Keratinocyte (primary cell): ENCODE data around the gene OR2A5. TPM values are rescaled to one million over a fixed set of nuclear protein-coding genes. Genes with fewer than 3 reads are reported as not detected.

Experiments used
- DNase-seq: peaks from one replicate; pipeline ENCODE4 v3.0.0-alpha.2; 2011; ENCODE audit warnings: low read depth, missing footprints, low spot score
- FAIRE-seq: peaks from 2 replicates; lab custom pipeline; 2011; peaks lifted over from hg19 to GRCh38; lab: Jason Lieb, UNC
- H2AFZ ChIP-seq: 2 replicates; pipeline ENCODE4 v1.6.0; 2012; ENCODE audit warnings: low read length, control low read depth, inconsistent platforms; ENCODE audit not compliant: control insufficient read depth
- H3K27ac ChIP-seq: 2 replicates; pipeline ENCODE4 v1.5.1; 2011; ENCODE audit warnings: low read length; ENCODE audit not compliant: control insufficient read depth, insufficient read depth
- H3K27me3 ChIP-seq: 3 replicates; pipeline ENCODE4 v1.6.0; 2011; ENCODE audit warnings: low read length; ENCODE audit not compliant: control insufficient read depth, insufficient read depth; ENCODE audit errors: extremely low read depth
- H3K36me3 ChIP-seq, 2 experiments: 2 replicates in 1 of 2; 3 replicates in 1 of 2; pipeline ENCODE4 v1.5.1; 2011; ENCODE audit warnings: low read length in 2 of 2, mild to moderate bottlenecking in 1 of 2; ENCODE audit not compliant: control insufficient read depth in 2 of 2, insufficient read depth in 2 of 2; ENCODE audit errors: extremely low read depth in 1 of 2
- H3K4me1 ChIP-seq: 3 replicates; pipeline ENCODE4 v1.5.1; 2011; ENCODE audit warnings: low read length; ENCODE audit not compliant: control insufficient read depth, insufficient read depth; ENCODE audit errors: extremely low read depth
- H3K4me2 ChIP-seq: 3 replicates; pipeline ENCODE4 v1.6.0; 2011; ENCODE audit warnings: low read depth, low read length; ENCODE audit not compliant: control insufficient read depth, insufficient read depth; ENCODE audit errors: extremely low read depth
- H3K4me3 ChIP-seq, 3 experiments: fragments of 200-600 bp in 1 of 3; sonication (generic) in 1 of 3; 2 replicates in 2 of 3; 3 replicates in 1 of 3; pipeline ENCODE4 v1.5.1; 2011 to 2016; ENCODE audit warnings: low read length in 3 of 3, mild to moderate bottlenecking in 3 of 3, control low read depth in 2 of 3, inconsistent platforms in 1 of 3, low read depth in 1 of 3, mixed read lengths in 1 of 3, mixed run types in 1 of 3, moderate library complexity in 1 of 3; ENCODE audit not compliant: control insufficient read depth in 2 of 3, insufficient read depth in 2 of 3; ENCODE audit errors: extremely low read depth in 1 of 3
- H3K79me2 ChIP-seq: 2 replicates; pipeline ENCODE4 v1.6.0; 2012; ENCODE audit warnings: low read length; ENCODE audit not compliant: control insufficient read depth, insufficient read depth
- H3K9ac ChIP-seq: 3 replicates; pipeline ENCODE4 v1.6.0; 2011; ENCODE audit warnings: low read length; ENCODE audit not compliant: control insufficient read depth, insufficient read depth; ENCODE audit errors: extremely low read depth
- H3K9me1 ChIP-seq: 3 replicates; pipeline ENCODE4 v1.6.0; 2011; ENCODE audit warnings: low read length; ENCODE audit not compliant: control insufficient read depth, insufficient read depth; ENCODE audit errors: extremely low read depth
- H3K9me3 ChIP-seq: 2 replicates; pipeline ENCODE4 v1.5.1; 2012; ENCODE audit warnings: low read depth, low read length; ENCODE audit not compliant: control insufficient read depth
- H4K20me1 ChIP-seq: 3 replicates; pipeline ENCODE4 v1.6.0; 2011; ENCODE audit warnings: low read length; ENCODE audit not compliant: control insufficient read depth, insufficient read depth; ENCODE audit errors: extremely low read depth
- EZH2 ChIP-seq: IDR thresholded peaks from one replicate; pipeline ENCODE4 v1.6.1; 2012; ENCODE audit warnings: inconsistent platforms, mild to moderate bottlenecking, low read length, moderate library complexity
- dilution Hi-C: fragments of 300-500 bp; cut with MboI; formaldehyde crosslinking; loops from one replicate; pipeline ENCODE4 v1.7.0; 2020; ENCODE audit warnings: low sequenced_read_pairs; ENCODE audit not compliant: extremely low pct_ligation_motif_present
- polyA plus RNA-seq, 5 experiments: library from polyadenylated mRNA; depleted of rRNA in 3 of 5; stranded (reverse) in 3 of 5; stranded (forward) in 1 of 5; unstranded in 1 of 5; fragments of >200 nt; gene quantifications; 1 replicate in 1 of 5; 2 replicates in 3 of 5; 3 replicates in 1 of 5; pipeline versions ENCODE4 v1.2.1 to v1.2.3, GENCODE V29; 2011 to 2012; ENCODE audit warnings: missing spikeins in 2 of 5, low read depth in 1 of 5, low replicate concordance in 1 of 5
- TF ChIP-seq, protein P1 (sequence below), 3 experiments: IDR thresholded peaks in 1 of 3; conservative IDR thresholded peaks in 1 of 3; optimal IDR thresholded peaks in 1 of 3; 2 replicates in 2 of 3; 3 replicates in 1 of 3; pipeline versions ENCODE3 to v1.5.1; 2011; ENCODE audit warnings: low read length in 3 of 3, mild to moderate bottlenecking in 3 of 3, moderate library complexity in 2 of 3, control low read depth in 1 of 3, inconsistent platforms in 1 of 3; ENCODE audit not compliant: insufficient read depth in 2 of 3; ENCODE audit errors: extremely low read depth in 1 of 3

Gene OR2A5
- polyA plus RNA-seq, 1 donor (not counting 4 experiments of a cell fraction or from before 2014, with no cell fraction given): not detected

- TF ChIP-seq, protein P1, sequence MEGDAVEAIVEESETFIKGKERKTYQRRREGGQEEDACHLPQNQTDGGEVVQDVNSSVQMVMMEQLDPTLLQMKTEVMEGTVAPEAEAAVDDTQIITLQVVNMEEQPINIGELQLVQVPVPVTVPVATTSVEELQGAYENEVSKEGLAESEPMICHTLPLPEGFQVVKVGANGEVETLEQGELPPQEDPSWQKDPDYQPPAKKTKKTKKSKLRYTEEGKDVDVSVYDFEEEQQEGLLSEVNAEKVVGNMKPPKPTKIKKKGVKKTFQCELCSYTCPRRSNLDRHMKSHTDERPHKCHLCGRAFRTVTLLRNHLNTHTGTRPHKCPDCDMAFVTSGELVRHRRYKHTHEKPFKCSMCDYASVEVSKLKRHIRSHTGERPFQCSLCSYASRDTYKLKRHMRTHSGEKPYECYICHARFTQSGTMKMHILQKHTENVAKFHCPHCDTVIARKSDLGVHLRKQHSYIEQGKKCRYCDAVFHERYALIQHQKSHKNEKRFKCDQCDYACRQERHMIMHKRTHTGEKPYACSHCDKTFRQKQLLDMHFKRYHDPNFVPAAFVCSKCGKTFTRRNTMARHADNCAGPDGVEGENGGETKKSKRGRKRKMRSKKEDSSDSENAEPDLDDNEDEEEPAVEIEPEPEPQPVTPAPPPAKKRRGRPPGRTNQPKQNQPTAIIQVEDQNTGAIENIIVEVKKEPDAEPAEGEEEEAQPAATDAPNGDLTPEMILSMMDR (optimal IDR thresholded peaks at IDR 0.05 in 1 of 3, IDR thresholded peaks at IDR 0.05 in 1 of 3, conservative IDR thresholded peaks at IDR 0.05 in 1 of 3; ENCODE audit: extremely low read depth in 1 of 3, insufficient read depth in 2 of 3, low read length in 3 of 3): no peak
- TF ChIP-seq EZH2: no peak
- Histone ChIP-seq H3K79me2 (no peaks in the 10 kb centered on the region), H3K4me2 (no peak overlapping the region), H2AFZ (no peak overlapping the region), H3K9ac (no peak overlapping the region), H3K4me3 (no peak overlapping the region), H3K9me3 (no peaks in the 10 kb centered on the region), H4K20me1 (no peaks in the 10 kb centered on the region), H3K9me1 (no peaks in the 10 kb centered on the region), H3K4me1 (no peaks in the 10 kb centered on the region), H3K36me3 (no peaks in the 10 kb centered on the region), H3K27ac (no peak overlapping the region), H3K27me3 (no peaks in the 10 kb centered on the region)
- dilution Hi-C loops: no loop called here
- FAIRE-seq: no peak
- DNase-seq: no peak
These were observed 50.0 kb downstream of the OR2A5 start for GRCh38 chr7:144098776-144099175.

DNA sequence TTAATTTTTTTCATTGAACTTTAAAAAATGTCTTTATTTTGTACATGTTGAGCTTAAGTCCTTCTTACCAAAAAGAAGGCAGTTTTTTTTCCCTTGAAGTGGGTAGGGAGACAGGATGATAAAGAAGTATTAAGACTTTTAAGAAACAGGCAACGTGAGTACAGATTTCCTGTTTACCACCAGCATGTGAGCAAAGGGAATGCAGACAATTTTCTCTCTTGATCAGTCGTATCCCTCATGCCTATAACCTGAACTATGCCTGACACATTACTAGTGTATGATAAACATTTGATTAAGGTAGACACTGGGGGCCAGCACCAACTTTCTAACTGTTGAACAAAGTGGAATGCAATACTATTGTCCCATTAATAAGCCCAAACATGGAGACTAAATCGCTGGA, 51.9 kb downstream of the OR2A5 start:
- no peak for TF ChIP-seq EZH2
- TF ChIP-seq, protein P1 (optimal IDR thresholded peaks at IDR 0.05 in 1 of 3, IDR thresholded peaks at IDR 0.05 in 1 of 3, conservative IDR thresholded peaks at IDR 0.05 in 1 of 3; ENCODE audit: extremely low read depth in 1 of 3, insufficient read depth in 2 of 3, low read length in 3 of 3): no peak
- H3K79me2 ChIP-seq: no peaks in the 10 kb centered on the region
- H3K27ac ChIP-seq: no peak overlapping the region
- DNase-seq: no peak
- H3K4me3 ChIP-seq: no peak overlapping the region
- no peaks in the 10 kb centered on the region for H3K36me3 ChIP-seq
- H3K9ac ChIP-seq: no peak overlapping the region
- FAIRE-seq: no peak
- H3K9me1 ChIP-seq: no peaks in the 10 kb centered on the region
- no peaks in the 10 kb centered on the region for H3K9me3 ChIP-seq
- H3K27me3 ChIP-seq: no peaks in the 10 kb centered on the region
- no peak overlapping the region for H3K4me2 ChIP-seq
- H3K4me1 ChIP-seq: no peaks in the 10 kb centered on the region
- H4K20me1 ChIP-seq: no peaks in the 10 kb centered on the region
- H2AFZ ChIP-seq: no peak overlapping the region
- dilution Hi-C loops: no loop called here
